Endothelial cell of umbilical vein (primary cell): ENCODE results near the gene SETD9. TPM values are rescaled to one million over a fixed set of nuclear protein-coding genes. Genes with fewer than 3 reads are reported as not detected.

ENCODE experiments used
- BruUV-seq: library from RNA; stranded (reverse); fragments of 400-500 nt; replicated peaks from 2 replicates; lab custom pipeline; 2021; lab: Mats Ljungman, UMichigan
- CTCF ChIA-PET: fragments of 300-600, 350-600 bp; sonication (Branson Sonifier 250); formaldehyde crosslinking; loops from one replicate; lab custom pipeline; 2021; ENCODE audit warnings: antibody characterized with exemption, inconsistent platforms; lab: Charles Lee
- POLR2A ChIA-PET: fragments of 300-600, 350-600 bp; sonication (Branson Sonifier 250); formaldehyde crosslinking; loops from one replicate; lab custom pipeline; 2021; ENCODE audit warnings: antibody characterized with exemption, inconsistent platforms; lab: Charles Lee
- DNase-seq: peaks from one replicate; pipeline ENCODE4 v3.0.0-alpha.2; 2011; ENCODE audit warnings: low read depth, low spot score
- FAIRE-seq: peaks from 2 replicates; lab custom pipeline; 2011; peaks lifted over from hg19 to GRCh38; lab: Jason Lieb, UNC
- H2AFZ ChIP-seq: 2 replicates; pipeline ENCODE4 v1.6.0; 2012; ENCODE audit warnings: low read depth, low read length, control low read depth, inconsistent platforms
- H3K27ac ChIP-seq: 2 replicates; pipeline ENCODE4 v1.5.1; 2011; ENCODE audit warnings: low read depth, mild to moderate bottlenecking, control low read depth, low read length, moderate library complexity; ENCODE audit not compliant: insufficient read depth
- H3K27me3 ChIP-seq, 2 experiments: 2 replicates each; pipeline versions ENCODE4 v1.6.0 to v1.6.1; 2011; ENCODE audit warnings: low read length in 2 of 2, mixed read lengths in 1 of 2; ENCODE audit not compliant: control insufficient read depth in 2 of 2, insufficient read depth in 2 of 2
- H3K36me3 ChIP-seq, 2 experiments: 2 replicates in 1 of 2; 3 replicates in 1 of 2; pipeline ENCODE4 v1.5.1; 2011; ENCODE audit warnings: low read length in 2 of 2, mild to moderate bottlenecking in 1 of 2, moderate library complexity in 1 of 2; ENCODE audit not compliant: control insufficient read depth in 2 of 2, insufficient read depth in 2 of 2; ENCODE audit errors: extremely low read depth in 1 of 2
- H3K4me1 ChIP-seq: 3 replicates; pipeline ENCODE4 v1.5.1; 2011; ENCODE audit warnings: mild to moderate bottlenecking, low read length; ENCODE audit not compliant: control insufficient read depth, insufficient read depth; ENCODE audit errors: extremely low read depth
- H3K4me2 ChIP-seq: 2 replicates; pipeline ENCODE4 v1.6.1; 2011; ENCODE audit warnings: low read length, control low read depth, mixed read lengths; ENCODE audit not compliant: insufficient read depth
- H3K4me3 ChIP-seq, 3 experiments: fragments of 200-600 bp in 1 of 3; sonication (generic), shearing (Covaris generic) in 1 of 3; replicated peaks in 1 of 3; 2 replicates each; pipeline ENCODE4 v1.5.1; 2011 to 2016; ENCODE audit warnings: control low read depth in 3 of 3, low read length in 3 of 3, mild to moderate bottlenecking in 2 of 3, inconsistent platforms in 1 of 3, low read depth in 1 of 3, moderate library complexity in 1 of 3; ENCODE audit not compliant: insufficient read depth in 1 of 3
- H3K79me2 ChIP-seq: 2 replicates; pipeline ENCODE4 v1.6.0; 2012; ENCODE audit warnings: low read length, inconsistent platforms; ENCODE audit not compliant: control insufficient read depth, insufficient read depth
- H3K9ac ChIP-seq: replicated peaks from 2 replicates; pipeline ENCODE3; 2011; ENCODE audit warnings: low read length, control low read depth; ENCODE audit not compliant: insufficient read depth; ENCODE audit errors: extremely low read depth
- H3K9me1 ChIP-seq: replicated peaks from 3 replicates; pipeline ENCODE4 v1.6.0; 2011; ENCODE audit warnings: mild to moderate bottlenecking, low read length; ENCODE audit not compliant: control insufficient read depth, insufficient read depth; ENCODE audit errors: extremely low read depth
- H3K9me3 ChIP-seq: replicated peaks from 2 replicates; pipeline ENCODE4 v1.5.1; 2012; ENCODE audit warnings: low read length, inconsistent platforms; ENCODE audit not compliant: control insufficient read depth, insufficient read depth
- H4K20me1 ChIP-seq: replicated peaks from 2 replicates; pipeline ENCODE3; 2011; ENCODE audit warnings: mild to moderate bottlenecking, low read length; ENCODE audit not compliant: control insufficient read depth, insufficient read depth; ENCODE audit errors: extremely low read depth
- EZH2 ChIP-seq: IDR thresholded peaks from 2 replicates; pipeline ENCODE4 v1.6.1; 2012; ENCODE audit warnings: borderline replicate concordance, low read depth, mild to moderate bottlenecking, moderate library complexity, low read length, inconsistent platforms; ENCODE audit not compliant: severe bottlenecking
- FOS ChIP-seq: IDR thresholded peaks from 2 replicates; pipeline ENCODE4 v1.6.1; 2011; ENCODE audit warnings: mild to moderate bottlenecking, low read length, moderate library complexity, borderline replicate concordance; ENCODE audit not compliant: insufficient read depth
- GATA2 ChIP-seq: IDR thresholded peaks from 2 replicates; pipeline ENCODE4 v1.7.0; 2011; ENCODE audit warnings: low read depth, mild to moderate bottlenecking, moderate library complexity, mixed read lengths, low read length; ENCODE audit not compliant: insufficient read length, insufficient read depth
- JUN ChIP-seq: IDR thresholded peaks from 2 replicates; pipeline ENCODE4 v1.6.1; 2011; ENCODE audit warnings: borderline replicate concordance, low read depth; ENCODE audit not compliant: insufficient read length, insufficient read depth
- MYC ChIP-seq: IDR thresholded peaks from one replicate; pipeline ENCODE4 v1.6.1; 2011; ENCODE audit warnings: mild to moderate bottlenecking, low read depth, low read length
- POLR2A ChIP-seq: IDR thresholded peaks from 2 replicates; pipeline ENCODE4 v1.6.1; 2012; ENCODE audit warnings: low read depth, mild to moderate bottlenecking, control low read depth, low read length
- POLR2AphosphoS5 ChIP-seq: IDR thresholded peaks from 2 replicates; pipeline ENCODE4 v1.6.1; 2012; ENCODE audit warnings: low read depth, mild to moderate bottlenecking, control low read depth, low read length, moderate library complexity; ENCODE audit not compliant: insufficient read depth
- dilution Hi-C: fragments of 300-500 bp; cut with MboI; formaldehyde crosslinking; loops from one replicate; pipeline ENCODE4 v1.15.0; 2019; ENCODE audit warnings: low sequenced_read_pairs; ENCODE audit not compliant: extremely low pct_ligation_motif_present
- intact Hi-C: fragments of 100-400 bp; cut with micrococcal nuclease; formaldehyde crosslinking; loops from one replicate; pipeline ENCODE4 v1.10.0; 2022
- polyA plus RNA-seq, 4 experiments: library from polyadenylated mRNA; depleted of rRNA in 3 of 4; stranded (reverse) in 3 of 4; unstranded in 1 of 4; fragments of >200 nt; gene quantifications; 2 replicates each; pipeline versions ENCODE4 v1.2.1 to v1.2.3, GENCODE V29; 2011 to 2012; ENCODE audit warnings: missing spikeins in 1 of 4
- total RNA-seq: library from RNA; stranded (reverse); gene quantifications from 2 replicates; pipeline ENCODE4 v1.2.3, GENCODE V29; 2021
- TF ChIP-seq, protein P1 (sequence below): IDR thresholded peaks from 2 replicates; pipeline ENCODE4 v1.6.1; 2011; ENCODE audit not compliant: insufficient read depth, insufficient read length
- TF ChIP-seq, protein P2 (sequence below), 2 donors: IDR thresholded peaks; 1 replicate in 1 of 2; 2 replicates in 1 of 2; pipeline ENCODE4 v1.5.1; 2011; ENCODE audit warnings: low read length in 2 of 2, mild to moderate bottlenecking in 2 of 2, moderate library complexity in 2 of 2, control low read depth in 1 of 2, inconsistent platforms in 1 of 2, low read depth in 1 of 2; ENCODE audit not compliant: insufficient read depth in 1 of 2; ENCODE audit errors: extremely low read depth in 1 of 2

Gene SETD9
- total and polyA plus RNA-seq, 2 donors (not counting 3 experiments of a cell fraction or from before 2014, with no cell fraction given): 7.1 to 7.9 TPM

DNA sequence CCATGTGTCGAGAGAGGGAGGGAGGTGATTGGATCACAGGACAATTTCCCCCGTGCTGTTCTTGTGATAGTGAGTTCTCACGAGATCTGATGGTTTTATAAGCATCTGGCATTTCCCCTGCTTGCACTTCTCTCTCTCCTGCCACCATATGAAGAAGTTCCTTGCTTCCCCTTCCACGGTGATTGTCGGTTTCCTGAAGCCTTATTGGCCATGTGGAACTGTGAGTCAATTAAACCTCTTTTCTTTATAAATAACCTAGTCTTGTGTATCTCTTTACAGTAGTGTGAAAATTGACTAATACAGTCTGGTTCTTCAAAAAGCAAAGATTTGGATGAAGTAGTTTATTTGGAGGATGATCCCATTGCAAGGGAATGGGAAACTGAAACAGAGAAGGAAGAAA is 53.9 kb downstream of the SETD9 start:
- Histone ChIP-seq H3K9me3 (no peaks in the 10 kb centered on the region), H3K4me3 (no peak overlapping the region), H3K9ac (no peak overlapping the region), H3K4me2 (no peak overlapping the region), H3K27me3 (peaks cover 35 to 39% of the 10 kb centered on the region in 2 experiments), H3K36me3 (no peaks in the 10 kb centered on the region), H3K9me1 (no peaks in the 10 kb centered on the region), H4K20me1 (no peaks in the 10 kb centered on the region), H3K4me1 (no peaks in the 10 kb centered on the region), H3K79me2 (no peaks in the 10 kb centered on the region), H2AFZ (no peak overlapping the region), H3K27ac (no peak overlapping the region)
- CTCF ChIA-PET: interaction anchor here (0.8 to 1.7 kb wide), 2 partner anchors 10 to 13 kb away, joined by 3 to 5 read pairs; no protein-coding TSS in a partner anchor
- BruUV-seq: no TSS peak
- dilution Hi-C loops: no loop called here
- POLR2A ChIA-PET: no interaction called here
- FAIRE-seq: no peak
- intact Hi-C loops: no loop called here
- no peak for DNase-seq
- TF ChIP-seq POLR2AphosphoS5 (no peak), EZH2 (no peak), POLR2A (no peak), FOS (no peak), MYC (no peak), JUN (no peak), GATA2 (no peak)
- TF ChIP-seq, protein P1, sequence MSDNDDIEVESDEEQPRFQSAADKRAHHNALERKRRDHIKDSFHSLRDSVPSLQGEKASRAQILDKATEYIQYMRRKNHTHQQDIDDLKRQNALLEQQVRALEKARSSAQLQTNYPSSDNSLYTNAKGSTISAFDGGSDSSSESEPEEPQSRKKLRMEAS: no peak
- TF ChIP-seq, protein P2, sequence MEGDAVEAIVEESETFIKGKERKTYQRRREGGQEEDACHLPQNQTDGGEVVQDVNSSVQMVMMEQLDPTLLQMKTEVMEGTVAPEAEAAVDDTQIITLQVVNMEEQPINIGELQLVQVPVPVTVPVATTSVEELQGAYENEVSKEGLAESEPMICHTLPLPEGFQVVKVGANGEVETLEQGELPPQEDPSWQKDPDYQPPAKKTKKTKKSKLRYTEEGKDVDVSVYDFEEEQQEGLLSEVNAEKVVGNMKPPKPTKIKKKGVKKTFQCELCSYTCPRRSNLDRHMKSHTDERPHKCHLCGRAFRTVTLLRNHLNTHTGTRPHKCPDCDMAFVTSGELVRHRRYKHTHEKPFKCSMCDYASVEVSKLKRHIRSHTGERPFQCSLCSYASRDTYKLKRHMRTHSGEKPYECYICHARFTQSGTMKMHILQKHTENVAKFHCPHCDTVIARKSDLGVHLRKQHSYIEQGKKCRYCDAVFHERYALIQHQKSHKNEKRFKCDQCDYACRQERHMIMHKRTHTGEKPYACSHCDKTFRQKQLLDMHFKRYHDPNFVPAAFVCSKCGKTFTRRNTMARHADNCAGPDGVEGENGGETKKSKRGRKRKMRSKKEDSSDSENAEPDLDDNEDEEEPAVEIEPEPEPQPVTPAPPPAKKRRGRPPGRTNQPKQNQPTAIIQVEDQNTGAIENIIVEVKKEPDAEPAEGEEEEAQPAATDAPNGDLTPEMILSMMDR (IDR thresholded peaks at IDR 0.05; ENCODE audit: extremely low read depth in 1 of 2, insufficient read depth in 1 of 2, low read depth in 1 of 2, low read length in 2 of 2): no peak
